GM18508 (cell line): ENCODE data around the gene CNN3.
"Not testable (repeated sequence)": the region's sequence is repeated elsewhere in the genome, so short reads cannot be mapped to it uniquely, and the experiment has no call there.

Experiments used
- ATAC-seq: cut with Tn5 transposase; IDR thresholded peaks from one replicate; pipeline ENCODE4 v1.9.1; 2021; ENCODE audit warnings: moderate number of reproducible peaks; ENCODE audit not compliant: insufficient read depth, unreplicated experiment

CNN3 gene

DNA sequence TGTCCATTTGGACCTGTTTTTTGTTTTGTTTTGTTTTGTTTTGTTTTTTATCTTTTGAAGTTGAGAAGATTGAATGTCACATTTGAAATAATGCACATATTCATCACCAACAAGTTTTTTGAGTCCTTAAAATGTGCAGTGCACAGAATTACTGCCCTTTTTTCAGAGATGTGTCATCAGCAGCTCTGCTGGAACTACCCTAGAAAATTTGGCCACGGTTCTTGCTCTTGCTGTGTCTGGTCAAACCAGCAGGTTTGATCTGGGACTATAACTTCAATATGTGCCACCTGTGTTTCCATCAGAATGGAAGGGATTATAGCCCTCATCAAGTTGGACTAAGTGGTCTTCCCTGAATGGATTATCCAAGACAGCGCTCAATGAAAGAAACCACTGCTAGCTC lies 24.1 kb upstream of the CNN3 start:
- no peak for ATAC-seq

- ATAC-seq: no peak
Measured at GRCh38 chr1:94949681-94950661, 23.1 kb upstream of the CNN3 start.

DNA sequence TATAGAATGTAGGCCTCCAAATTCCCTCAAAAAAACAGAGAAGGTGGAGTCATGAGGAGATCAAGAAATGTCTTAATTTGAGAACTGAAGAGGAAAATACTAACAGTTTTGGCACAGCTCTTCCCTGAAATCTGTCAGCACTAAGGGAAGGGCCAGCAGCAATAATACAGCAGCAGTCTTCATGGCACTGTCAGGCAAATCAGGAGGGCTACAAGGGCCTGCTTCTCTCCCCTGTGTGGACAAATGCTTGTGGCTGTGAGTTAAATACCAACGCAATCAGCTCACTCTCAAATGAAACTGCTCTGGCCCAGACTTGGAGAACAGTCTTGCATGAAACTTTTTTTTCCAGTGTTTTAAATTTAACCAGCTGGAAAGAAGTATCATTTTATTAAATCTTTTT lies 20.5 kb upstream of the CNN3 start:
- ATAC-seq: no peak

GRCh38 chr1:94946886-94947285 lies 20.0 kb upstream of the CNN3 start:
- ATAC-seq: no peak

DNA sequence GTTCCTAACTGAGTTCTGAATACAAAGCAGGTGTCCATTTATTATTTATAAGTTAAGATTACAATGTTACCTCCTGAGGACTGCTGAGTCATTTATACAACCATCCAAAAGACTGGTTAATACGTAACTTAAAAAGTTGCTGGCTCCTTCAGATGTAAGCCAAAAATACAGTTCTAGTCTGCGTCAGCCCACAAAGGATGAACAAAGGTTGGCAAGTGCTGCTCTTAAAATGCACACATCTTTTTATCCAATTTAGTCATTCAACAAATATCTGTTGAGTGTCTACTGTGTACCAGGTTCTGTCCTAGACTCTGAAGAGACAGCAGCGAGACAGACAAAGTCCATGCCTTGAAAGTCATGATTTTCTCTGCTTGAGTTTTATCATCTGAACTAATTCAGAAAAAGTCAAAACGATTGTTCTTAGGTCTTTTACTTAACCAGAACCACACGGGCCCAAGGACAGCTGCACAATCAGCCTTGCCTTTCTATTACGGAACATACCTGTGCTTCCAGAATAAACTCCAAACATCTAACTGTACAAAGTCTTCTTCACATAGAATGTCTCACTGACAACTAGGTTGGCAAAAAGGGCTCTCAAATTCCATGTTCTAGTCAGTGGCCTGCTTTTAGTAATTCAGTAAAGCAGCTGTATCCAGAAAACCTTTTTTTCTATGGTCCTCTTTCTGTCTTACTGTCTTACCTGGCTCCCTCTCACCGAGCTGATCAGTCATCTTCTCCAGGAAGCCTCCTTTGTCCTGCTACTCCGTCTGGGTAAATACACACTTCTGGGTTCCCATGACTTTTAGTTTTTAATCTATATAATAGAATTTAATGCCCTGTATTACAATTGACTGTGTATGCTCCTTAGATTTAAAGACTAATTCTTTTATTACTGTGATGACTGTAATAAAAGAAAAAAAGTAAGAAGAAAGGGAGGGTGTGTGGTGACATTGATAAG lies 15.5 kb upstream of the CNN3 start:
- no peak for ATAC-seq

DNA sequence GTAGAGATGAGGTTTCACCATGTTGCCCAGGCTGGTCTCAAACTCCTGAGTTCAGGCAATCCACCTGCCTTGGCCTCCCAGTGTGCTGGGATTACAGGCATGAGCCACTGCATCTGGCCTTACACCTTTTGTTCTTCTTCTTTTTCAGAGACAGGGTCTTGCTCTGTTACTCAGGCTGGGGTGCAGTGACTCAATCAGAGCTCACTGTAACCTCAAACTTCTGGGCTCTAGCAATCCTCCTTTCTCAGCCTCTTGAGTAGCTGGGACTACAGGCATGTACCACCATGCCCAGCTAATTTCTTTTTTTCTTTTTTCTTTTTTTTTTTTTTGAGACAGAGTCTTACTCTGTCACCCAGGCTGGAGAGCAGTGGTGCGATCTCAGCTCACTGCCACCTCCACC lies 14.6 kb upstream of the CNN3 start:
- ATAC-seq: not testable (repeated sequence)

DNA sequence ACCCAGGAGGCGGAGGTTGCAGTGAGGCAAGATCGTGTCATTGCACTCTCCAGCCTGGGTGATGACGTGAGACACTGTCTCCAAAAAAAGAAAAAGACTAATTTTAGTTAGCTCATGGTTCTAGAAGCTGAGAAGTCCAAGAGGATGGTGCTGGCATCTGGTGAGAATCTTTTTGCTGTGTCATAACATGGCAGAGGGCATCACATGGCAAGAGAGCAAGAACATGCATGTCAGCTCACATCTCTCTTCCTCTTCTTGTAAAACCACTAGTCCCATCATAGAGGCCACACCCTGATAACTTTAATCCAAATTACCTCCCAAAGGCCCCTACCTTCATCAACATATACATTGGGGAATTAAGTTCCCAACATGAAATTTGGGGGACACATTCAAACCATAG lies 13.8 kb upstream of the CNN3 start:
- no peak for ATAC-seq

DNA sequence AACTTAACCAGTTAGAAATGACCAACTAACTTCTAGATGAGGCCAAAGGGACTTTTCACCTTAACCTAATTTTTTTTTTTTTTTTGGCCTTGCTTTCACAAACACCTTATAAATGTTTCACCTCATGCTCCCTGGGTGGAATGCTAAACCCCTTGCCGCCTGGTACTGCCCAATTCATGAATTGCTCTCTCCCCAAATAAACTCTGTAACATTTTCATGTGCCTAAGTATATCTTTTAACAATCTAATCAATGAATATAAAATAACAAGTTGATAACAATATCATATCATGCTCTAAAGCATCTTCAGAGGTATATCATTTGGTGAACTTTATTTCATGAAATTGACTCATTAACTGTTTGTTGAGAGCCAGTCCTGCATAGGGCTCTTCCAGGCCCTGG lies 10.9 kb upstream of the CNN3 start:
- ATAC-seq: no peak

DNA sequence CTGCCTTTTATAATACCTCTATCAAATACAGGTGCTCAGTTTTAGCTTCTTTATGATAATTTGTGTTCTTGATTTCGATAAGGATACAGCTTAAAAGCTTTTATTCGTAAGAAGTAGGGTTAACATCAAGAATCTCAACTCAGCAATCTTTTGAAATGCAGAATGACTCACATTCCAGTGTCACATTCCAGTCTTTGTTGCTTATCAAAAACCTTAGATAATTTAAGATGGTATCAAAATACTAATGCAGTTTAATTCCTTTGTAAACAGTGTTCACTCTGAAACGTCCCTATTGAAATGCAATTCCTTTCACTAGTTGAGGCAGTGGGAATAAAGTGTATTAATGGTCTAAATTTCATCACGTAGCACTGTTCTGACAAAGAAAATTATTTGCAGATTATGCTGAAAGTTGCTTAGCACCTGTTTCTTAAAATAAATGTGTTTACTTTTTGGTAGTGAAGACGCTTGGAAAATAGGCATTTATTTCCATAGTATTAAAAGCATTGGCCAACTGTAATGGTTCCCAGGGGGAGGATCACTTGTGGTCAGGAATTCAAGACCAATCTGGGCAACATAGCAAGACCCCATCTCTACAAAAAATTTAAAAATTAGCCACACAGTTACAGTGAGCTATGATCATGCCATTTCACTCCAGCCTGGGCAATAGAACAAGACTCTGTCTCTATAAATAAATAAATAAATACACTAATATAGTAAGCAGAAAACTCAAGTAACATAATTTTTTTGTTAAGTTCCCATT lies 10.1 kb upstream of the CNN3 start:
- no peak for ATAC-seq

DNA sequence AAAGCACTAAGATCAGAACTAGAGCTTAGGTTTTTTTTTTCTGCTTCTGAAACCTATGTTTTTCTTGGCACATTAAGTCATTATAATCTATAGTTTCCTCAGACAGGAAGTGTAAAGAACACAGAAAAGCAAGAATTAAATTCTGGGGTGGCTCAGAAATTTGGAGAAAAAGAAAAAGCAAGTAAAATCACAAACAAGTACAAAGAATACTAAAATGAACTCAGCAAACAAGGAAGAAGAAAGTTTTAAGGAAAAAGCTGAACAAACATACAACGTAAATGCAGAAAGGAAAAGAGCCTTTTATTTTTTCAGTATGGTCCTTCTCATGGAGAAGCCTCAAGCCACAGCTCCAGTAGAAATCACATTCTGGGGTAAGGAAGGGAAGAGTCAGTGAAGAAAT lies 8.6 kb upstream of the CNN3 start:
- no peak for ATAC-seq

DNA sequence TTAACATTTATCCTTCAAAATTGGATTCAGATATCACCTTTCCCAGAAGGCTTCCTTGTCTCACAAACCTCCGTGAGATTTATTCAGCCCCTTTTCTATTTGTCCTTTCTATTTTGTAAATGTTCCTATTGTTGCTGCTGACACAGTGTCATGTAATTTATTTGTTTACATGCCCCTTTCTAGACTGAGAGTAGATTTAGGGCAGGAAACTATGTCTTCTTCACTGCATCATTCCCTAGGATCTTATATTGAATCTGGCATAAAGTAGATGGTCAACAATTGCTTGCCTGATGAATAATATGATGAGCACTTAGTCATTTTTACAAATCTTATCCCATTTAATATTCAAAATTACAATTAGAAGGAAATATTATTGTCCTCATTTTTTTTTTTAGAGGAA lies 8.1 kb upstream of the CNN3 start:
- ATAC-seq: no peak

DNA sequence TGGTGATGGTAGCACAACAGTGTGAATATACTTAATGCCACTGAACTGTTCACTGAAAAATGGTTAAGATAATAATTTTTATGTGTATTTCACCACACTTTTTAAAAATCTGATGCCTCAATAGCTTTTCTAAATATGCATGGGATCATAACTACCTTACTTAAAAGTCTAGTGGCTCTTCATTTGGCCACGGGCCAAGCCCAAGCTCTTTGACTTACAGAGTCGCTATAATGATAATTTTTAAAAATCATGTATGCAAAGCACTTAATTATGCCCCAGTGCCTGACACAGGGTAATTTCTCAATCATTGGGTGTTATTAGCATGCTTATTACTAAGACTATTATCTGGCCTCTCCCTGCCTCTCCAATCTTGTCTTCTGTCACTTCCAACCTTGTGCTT lies 7.6 kb upstream of the CNN3 start:
- ATAC-seq: no peak

DNA sequence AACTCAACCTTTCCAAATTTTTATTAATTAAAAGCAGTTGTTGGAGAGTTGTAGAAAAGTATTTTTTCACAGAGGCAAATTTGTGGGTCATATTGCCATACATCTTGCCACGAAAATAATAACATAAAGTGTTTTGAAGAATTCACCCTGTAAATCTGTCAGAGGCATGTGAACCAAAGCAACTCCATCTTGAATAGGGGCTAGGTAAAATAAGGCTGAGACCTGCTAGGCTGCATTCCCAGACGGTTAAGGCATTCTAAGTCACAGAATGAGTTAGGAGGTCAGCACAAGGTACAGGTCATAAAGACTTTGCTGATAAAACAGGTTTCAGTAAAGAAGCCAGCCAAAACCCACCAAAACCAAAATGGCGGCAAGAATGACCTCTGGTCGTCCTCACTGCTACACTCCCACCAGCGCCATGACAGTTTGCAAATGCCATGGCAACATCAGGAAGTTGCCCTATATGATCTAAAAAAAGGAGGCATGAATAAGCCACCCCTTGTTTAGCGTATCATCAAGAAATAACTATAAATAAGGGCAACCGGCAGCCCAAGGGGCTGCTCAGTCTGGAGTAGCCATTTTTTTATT lies 4.4 kb upstream of the CNN3 start:
- ATAC-seq: no peak

- ATAC-seq: no peak
Measured at GRCh38 chr1:94929351-94930217, 2.7 kb upstream of the CNN3 start.

DNA sequence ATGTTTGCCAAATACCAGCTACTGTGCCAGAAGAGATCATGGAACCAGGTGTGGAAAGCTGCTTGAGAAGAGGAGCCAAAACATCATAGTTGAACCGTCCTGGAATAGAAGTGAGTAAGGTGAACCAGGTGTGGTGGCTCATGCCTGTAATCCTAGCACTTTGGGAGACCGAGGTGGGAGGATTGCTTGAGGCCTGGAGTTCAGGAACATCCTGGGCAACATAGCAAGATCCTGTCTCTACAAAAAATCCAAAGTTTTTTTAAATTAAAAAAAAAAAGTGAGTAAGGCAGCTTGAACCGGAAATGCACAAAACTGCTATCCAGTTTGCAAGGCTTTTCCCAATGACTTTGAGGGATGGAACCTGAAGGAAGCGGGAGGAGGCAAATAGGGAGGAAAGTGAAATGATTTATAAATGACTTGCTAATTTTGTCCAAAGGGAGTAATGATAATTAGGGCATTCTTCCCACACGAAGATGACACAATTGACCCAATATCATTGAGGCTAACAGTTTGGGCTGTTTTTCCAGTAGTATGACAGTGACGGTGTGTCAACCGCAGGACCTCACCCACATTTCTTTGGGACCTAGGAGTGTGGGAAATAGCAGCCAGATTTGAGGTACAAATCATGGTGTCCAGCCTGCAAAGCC lies 1.5 kb upstream of the CNN3 start:
- ATAC-seq: no peak

DNA sequence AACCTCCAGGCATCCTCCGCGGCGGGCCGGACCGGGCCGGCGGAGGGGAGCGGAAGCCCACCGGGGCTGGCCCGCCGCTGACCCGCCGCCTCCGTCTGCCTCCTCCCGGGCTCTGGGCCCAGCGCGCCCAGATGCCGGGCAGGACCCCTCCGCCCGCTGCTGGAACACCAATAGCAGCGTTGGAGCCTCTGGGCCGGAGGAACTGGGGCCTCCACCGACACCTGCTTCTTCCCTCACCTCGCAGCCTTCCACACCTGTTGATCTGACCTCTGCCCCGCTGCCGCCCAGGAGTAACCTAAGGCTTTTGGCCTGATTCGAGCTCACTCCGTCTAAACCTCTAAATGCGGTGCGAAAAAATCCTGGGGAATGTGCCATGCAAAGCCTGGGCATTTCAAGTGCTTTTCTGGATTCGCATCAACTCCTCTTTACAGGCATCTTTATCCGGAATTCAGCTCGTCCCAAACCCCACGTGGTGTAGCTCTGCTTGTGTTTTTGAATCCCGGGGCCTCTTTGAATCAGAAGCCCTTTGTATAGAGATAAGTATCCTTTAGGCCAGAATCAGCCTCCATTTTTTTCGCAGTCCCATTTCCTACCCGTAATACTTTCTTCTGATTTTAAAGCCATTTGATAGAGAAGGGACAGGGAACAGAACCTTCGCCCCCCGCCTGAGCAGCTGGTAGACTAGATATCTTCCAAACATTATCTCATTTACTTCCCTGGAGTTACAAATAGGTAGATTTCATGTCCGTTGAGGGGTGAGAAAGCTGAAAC lies 680 bp upstream of the CNN3 start:
- no peak for ATAC-seq

DNA sequence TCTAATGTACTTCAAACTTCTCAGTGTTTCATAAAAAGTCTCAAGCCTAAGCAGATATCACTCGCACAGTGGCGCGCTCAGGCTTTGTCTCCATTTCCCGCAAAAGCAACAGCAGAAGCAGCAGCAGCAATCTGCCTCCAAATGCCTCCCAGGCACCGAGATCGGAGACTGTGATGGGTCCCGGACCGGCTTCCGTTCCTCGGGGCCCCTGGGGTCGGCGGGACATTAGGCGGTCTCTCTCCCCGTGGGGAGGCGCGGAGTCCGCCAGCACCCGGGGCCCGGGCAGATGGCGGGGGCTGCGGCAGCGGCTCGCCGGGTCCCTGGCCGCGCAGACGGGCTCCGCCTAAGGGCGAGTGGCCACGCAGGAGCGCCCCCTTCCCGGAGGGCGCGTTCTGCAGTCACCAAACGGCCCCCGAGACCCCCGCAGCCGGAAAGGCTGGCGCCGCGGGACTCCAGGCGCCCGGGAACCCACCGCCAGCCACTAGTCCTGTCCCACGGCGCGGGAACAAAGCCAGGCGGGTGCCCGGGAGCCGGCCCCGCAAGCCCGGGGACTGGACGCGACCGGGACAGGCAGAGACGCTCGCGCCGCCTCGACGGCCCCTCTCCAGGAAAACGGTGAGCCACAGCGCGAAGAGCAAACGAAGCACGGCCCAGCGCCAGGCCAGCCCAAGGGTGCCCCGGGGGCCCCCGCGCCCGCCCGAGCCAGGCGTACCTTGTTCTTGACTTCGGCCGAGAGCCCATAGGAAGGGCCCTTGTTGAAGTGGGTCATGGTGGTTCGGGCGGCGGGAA lies 590 bp downstream of the CNN3 start:
- ATAC-seq: no peak
